ENCODE measurements around the gene FBXL16. TPM values are rescaled to one million over a fixed set of nuclear protein-coding genes. Genes with fewer than 3 reads are reported as not detected.
A peak's percentile ranks its signal among the peaks of the same experiment; 100 is the strongest.

FBXL16 gene
- total and polyA plus RNA-seq, 2 of the 13 experiments (the other 11 are each of a cell fraction or from before 2014, with no cell fraction given): 0.22 to 2.0 TPM

GRCh38 chr16:693364-693763 lies 12.2 kb downstream of the FBXL16 start:
- CTCF ChIA-PET (ENCODE audit: low intra/inter-chr PET ratio, low total read pairs): no interaction called here
- H3K79me2 ChIP-seq (ENCODE audit: insufficient read depth, low read length): peaks cover 2% of the 10 kb centered on the region
- intact Hi-C loops (cut with micrococcal nuclease; ENCODE audit: unreplicated experiment): no loop called here
- no peaks in the 10 kb centered on the region for H4K20me1 ChIP-seq (ENCODE audit: insufficient read depth, low read length)
- DNase-seq (ENCODE audit: low spot score): no peak
- FAIRE-seq: no peak
- peaks cover 26% of the 10 kb centered on the region for H3K4me1 ChIP-seq (ENCODE audit: insufficient read depth, low read length)
- TF ChIP-seq KLF6 (CRISPR knock-in tag; IDR thresholded peaks at IDR 0.05): no peak
- TF ChIP-seq, protein P1, sequence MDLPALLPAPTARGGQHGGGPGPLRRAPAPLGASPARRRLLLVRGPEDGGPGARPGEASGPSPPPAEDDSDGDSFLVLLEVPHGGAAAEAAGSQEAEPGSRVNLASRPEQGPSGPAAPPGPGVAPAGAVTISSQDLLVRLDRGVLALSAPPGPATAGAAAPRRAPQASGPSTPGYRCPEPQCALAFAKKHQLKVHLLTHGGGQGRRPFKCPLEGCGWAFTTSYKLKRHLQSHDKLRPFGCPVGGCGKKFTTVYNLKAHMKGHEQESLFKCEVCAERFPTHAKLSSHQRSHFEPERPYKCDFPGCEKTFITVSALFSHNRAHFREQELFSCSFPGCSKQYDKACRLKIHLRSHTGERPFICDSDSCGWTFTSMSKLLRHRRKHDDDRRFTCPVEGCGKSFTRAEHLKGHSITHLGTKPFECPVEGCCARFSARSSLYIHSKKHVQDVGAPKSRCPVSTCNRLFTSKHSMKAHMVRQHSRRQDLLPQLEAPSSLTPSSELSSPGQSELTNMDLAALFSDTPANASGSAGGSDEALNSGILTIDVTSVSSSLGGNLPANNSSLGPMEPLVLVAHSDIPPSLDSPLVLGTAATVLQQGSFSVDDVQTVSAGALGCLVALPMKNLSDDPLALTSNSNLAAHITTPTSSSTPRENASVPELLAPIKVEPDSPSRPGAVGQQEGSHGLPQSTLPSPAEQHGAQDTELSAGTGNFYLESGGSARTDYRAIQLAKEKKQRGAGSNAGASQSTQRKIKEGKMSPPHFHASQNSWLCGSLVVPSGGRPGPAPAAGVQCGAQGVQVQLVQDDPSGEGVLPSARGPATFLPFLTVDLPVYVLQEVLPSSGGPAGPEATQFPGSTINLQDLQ (CRISPR knock-in tag; IDR thresholded peaks at IDR 0.05): no peak
- 0 out of 2 replicates have a peak, but pooled peaks have one; percentile 27 for TF ChIP-seq HIC2 (CRISPR knock-in tag; IDR thresholded peaks at IDR 0.05; ENCODE audit: low read depth)
- TF ChIP-seq, protein P2, sequence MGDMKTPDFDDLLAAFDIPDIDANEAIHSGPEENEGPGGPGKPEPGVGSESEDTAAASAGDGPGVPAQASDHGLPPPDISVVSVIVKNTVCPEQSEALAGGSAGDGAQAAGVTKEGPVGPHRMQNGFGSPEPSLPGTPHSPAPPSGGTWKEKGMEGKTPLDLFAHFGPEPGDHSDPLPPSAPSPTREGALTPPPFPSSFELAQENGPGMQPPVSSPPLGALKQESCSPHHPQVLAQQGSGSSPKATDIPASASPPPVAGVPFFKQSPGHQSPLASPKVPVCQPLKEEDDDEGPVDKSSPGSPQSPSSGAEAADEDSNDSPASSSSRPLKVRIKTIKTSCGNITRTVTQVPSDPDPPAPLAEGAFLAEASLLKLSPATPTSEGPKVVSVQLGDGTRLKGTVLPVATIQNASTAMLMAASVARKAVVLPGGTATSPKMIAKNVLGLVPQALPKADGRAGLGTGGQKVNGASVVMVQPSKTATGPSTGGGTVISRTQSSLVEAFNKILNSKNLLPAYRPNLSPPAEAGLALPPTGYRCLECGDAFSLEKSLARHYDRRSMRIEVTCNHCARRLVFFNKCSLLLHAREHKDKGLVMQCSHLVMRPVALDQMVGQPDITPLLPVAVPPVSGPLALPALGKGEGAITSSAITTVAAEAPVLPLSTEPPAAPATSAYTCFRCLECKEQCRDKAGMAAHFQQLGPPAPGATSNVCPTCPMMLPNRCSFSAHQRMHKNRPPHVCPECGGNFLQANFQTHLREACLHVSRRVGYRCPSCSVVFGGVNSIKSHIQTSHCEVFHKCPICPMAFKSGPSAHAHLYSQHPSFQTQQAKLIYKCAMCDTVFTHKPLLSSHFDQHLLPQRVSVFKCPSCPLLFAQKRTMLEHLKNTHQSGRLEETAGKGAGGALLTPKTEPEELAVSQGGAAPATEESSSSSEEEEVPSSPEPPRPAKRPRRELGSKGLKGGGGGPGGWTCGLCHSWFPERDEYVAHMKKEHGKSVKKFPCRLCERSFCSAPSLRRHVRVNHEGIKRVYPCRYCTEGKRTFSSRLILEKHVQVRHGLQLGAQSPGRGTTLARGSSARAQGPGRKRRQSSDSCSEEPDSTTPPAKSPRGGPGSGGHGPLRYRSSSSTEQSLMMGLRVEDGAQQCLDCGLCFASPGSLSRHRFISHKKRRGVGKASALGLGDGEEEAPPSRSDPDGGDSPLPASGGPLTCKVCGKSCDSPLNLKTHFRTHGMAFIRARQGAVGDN (CRISPR knock-in tag; IDR thresholded peaks at IDR 0.05): 0 out of 2 replicates have a peak, but pooled peaks have one; percentile 19
- peak; percentile 56 for TF ChIP-seq KDM2A (CRISPR knock-in tag; IDR thresholded peaks at IDR 0.05; ENCODE audit: borderline replicate concordance, low read depth)
- no peak for TF ChIP-seq NFE2 (CRISPR knock-in tag; IDR thresholded peaks at IDR 0.05)
- 0 out of 2 replicates have a peak, but pooled peaks have one; percentile 25 for TF ChIP-seq ZFX (CRISPR knock-in tag; IDR thresholded peaks at IDR 0.05; ENCODE audit: low read depth)
- peak; percentile 55 for TF ChIP-seq AGO2 (optimal IDR thresholded peaks at IDR 0.05; ENCODE audit: low read depth, low read length)
- peak; percentile 35; the same call in 1 of the 2 replicates for TF ChIP-seq RXRA (CRISPR knock-in tag; IDR thresholded peaks at IDR 0.05)
- TF ChIP-seq RBM39 (IDR thresholded peaks at IDR 0.05; ENCODE audit: low read depth, low read length, poor library complexity, severe bottlenecking): no peak
- TF ChIP-seq, protein P3, sequence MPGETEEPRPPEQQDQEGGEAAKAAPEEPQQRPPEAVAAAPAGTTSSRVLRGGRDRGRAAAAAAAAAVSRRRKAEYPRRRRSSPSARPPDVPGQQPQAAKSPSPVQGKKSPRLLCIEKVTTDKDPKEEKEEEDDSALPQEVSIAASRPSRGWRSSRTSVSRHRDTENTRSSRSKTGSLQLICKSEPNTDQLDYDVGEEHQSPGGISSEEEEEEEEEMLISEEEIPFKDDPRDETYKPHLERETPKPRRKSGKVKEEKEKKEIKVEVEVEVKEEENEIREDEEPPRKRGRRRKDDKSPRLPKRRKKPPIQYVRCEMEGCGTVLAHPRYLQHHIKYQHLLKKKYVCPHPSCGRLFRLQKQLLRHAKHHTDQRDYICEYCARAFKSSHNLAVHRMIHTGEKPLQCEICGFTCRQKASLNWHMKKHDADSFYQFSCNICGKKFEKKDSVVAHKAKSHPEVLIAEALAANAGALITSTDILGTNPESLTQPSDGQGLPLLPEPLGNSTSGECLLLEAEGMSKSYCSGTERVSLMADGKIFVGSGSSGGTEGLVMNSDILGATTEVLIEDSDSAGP (CRISPR knock-in tag; IDR thresholded peaks at IDR 0.05; ENCODE audit: borderline replicate concordance): peak; percentile 44; the same call in 1 of the 2 replicates
- peak; percentile 21; the same call in 1 of the 2 replicates for TF ChIP-seq HIVEP1 (CRISPR knock-in tag; IDR thresholded peaks at IDR 0.05)
- H3K4me3 ChIP-seq (replicated peaks in 1 of 3; ENCODE audit: insufficient read depth in 1 of 3, low read depth in 2 of 3, low read length in 3 of 3): peak overlapping the region in 1 of 3 experiments; percentile 69; a peak in 1 of 6 replicates
- no peak overlapping the region for H3K27ac ChIP-seq (ENCODE audit: extremely low read length, insufficient read depth, low read length)
- H3K27me3 ChIP-seq (ENCODE audit: control insufficient read depth in 1 of 2, insufficient read depth in 2 of 2, low read length in 2 of 2): peaks cover 7 to 33% of the 10 kb centered on the region in 2 experiments
- WGBS (ENCODE audit: low lambda C conversion rate): 100% methylated on average over 1 of the region's 22 CpGs
- H3K9ac ChIP-seq (ENCODE audit: insufficient read depth, low read depth, low read length): no peak overlapping the region
- POLR2A ChIA-PET: interaction anchor here (3.4 kb wide), 1 partner anchor 27 kb away, joined by 21 read pairs; the partner anchor contains the start of gene ANTKMT
- in situ Hi-C loops (cut with HindIII; ENCODE audit: extremely low pct_ligation_motif_present, low pct_unique_long_range_greater_than_20kb): no loop called here
- peak overlapping the region; percentile 84; the same call in 1 of the 2 replicates for H3K4me2 ChIP-seq (ENCODE audit: low read depth, low read length)
- H3K9me3 ChIP-seq (ENCODE audit: low read length): no peaks in the 10 kb centered on the region
- H3K36me3 ChIP-seq (replicated peaks in 1 of 2; ENCODE audit: control insufficient read depth in 1 of 2, insufficient read depth in 2 of 2, low read length in 2 of 2): no peaks in the 10 kb centered on the region
- no peak overlapping the region for H2AFZ ChIP-seq (ENCODE audit: low read length)
- ATAC-seq: no peak
- no TSS peak for BruUV-seq (replicated peaks)
